Stimulated activated CD8-positive, alpha-beta memory T cell treated with anti-CD3 and anti-CD28 coated beads, Interleukin-2, amount 100 ng/mL, for 1 hour (primary cell): Measurements from ENCODE around the gene SPEF2.
"Not testable (repeated sequence)": the region's sequence is repeated elsewhere in the genome, so short reads cannot be mapped to it uniquely, and the experiment has no call there.

ENCODE experiments used
- DNase-seq, 2 donors: peaks; one replicate each; pipeline ENCODE4 v3.0.0-alpha.2; 2020; ENCODE audit warnings: low read depth in 2 of 2

SPEF2 gene

DNA sequence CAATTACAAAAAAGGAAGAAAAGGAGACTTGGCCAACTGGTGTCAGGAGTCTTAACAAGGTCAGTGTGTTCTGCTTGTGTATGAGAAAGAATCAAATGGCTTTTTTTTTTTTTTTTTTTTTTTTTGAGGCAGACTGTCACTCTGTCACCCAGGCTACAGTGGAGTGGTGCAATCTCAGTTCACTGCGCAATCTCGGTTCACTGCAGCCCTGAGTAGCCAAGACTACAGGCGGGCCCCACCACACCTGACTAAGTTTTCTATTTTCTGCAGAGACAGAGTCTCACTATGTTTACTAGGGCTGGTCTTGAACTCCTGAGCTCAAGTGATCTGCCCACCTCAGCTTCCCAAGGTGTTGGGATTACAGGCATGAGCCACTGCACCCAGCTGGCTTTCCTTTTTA is 236.0 kb downstream of the SPEF2 start:
- peak in 1 of 2 donors; percentile 36 for DNase-seq

DNA sequence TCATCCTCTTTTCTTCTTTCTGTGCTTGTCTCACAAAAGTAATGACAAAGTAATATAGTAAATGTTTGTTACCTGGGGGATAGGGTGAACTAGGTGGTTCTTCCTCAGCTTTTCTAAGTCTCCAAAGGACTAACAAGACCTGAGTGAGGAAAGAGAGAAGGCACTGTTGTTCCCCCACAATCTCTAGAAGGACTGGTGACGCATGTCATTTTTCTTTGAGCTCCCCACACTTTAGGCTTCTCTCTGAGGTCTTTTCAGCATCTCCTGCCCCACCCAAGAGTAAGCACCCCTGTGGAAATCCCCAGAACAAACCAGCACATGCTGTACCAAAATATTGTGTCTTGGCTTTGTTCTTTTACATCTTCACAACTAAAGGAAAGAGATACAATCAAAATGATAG is 236.6 kb downstream of the SPEF2 start:
- peak in 1 of 2 donors; percentile 45 for DNase-seq

DNA sequence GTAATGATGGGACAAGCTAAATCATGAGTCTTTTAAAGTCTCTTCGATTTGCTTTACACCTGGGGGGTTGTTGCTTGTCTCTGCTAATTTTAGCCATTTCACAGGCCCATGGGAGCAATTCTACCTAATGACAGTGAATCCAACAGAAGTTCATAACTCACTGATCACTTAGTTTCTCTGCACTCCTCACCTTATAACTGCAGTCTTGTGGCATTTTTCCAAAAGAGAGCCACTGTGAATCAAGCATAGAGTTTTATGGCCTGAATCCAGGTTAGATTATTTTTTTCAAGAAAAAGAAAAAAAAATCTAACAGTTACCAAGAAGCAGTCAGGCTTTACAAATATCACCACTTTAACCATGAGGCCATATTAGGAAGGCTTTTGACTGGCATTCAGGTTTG is 237.5 kb downstream of the SPEF2 start:
- DNase-seq, result no peak

DNA sequence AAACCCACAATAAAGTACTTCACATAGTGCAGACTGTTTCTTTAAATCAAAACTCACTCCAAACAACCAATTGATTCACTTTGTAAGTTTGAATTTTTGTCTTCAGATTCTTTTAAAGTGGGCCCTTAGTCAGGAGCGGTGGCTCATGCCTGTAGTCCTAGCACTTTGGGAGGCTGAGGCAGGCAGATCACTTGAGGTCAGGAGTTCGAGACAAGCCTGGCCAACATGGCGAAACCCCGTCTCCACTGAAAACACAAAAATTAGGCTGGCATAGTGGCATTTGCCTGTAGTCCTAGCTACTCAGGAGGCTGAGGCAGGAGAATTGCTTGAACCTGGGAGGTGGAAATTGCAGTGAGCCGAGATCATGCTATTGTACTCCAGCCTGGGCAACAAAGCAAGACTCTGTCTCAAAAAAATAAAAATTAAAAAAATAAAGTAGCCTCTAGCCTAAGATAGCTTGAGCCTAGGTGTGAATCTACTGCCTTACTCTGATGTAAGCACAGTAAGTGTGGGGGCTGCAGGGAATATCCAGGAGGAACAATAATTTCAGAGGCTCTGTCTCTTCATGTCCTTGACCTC is 238.6 kb downstream of the SPEF2 start:
- not testable (repeated sequence) for DNase-seq

GRCh38 chr5:35856765-35857351 is 239.2 kb downstream of the SPEF2 start, which contains the start of gene IL7R:
IL7R (plus strand) TSS chr5:35856891; CDS start chr5:35856978, 87 bp downstream.
- DNase-seq, result no peak

DNA sequence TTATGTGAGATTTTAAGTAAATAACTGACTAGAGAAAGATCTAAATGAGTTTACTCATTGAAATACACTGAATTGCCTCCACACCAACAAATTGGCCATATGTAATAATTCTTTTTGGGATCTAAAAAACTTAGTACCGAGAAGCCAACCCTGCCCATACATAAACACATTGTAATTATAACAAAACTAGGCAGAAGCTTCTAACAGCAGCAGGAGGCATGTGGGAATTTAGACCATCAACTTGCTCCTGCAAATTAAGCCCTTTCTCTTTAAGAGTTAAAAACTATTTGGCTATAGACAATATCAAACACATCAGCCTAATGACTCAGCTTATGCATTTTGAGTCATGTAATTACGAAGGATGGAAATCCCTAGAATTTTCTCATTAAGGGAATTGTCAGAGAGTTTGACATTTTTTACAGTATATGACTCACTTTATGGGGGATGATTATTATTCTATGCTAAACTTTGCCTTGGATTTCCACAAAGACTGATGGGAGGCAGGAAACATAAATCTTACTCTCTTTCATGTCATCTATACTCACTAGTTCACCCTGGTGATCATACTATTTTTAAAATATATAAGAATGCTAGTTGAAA is 240.0 kb downstream of the SPEF2 start:
- no peak for DNase-seq

DNA sequence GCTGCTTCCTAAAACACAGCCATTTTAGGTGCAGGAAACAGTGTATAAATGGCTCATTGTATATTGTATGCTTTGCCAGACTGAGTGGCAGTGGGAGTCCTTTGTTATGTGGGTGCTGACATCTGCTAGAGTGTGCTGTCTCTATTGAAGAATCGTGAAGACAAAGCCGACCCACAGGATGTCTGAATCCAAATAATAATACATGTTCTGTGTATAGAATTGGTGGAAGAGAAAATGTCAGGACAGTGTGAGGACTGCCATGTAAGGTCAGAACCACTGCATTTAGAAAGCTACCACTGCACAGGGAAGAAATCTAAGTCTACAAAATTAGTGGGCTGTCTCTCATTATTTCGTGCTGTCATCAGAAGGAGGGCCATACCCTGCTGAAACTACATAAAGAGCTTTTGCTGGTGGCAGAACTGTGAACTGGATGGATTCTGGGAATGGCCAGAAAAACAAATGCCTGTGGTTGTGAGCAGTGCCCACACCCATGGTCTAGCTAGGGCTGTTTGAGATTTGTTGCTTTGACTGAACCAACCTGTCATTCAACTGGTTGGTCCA is 241.5 kb downstream of the SPEF2 start:
- DNase-seq, result no peak

GRCh38 chr5:35860686-35861085 is 243.0 kb downstream of the SPEF2 start:
- DNase-seq, result no peak

DNA sequence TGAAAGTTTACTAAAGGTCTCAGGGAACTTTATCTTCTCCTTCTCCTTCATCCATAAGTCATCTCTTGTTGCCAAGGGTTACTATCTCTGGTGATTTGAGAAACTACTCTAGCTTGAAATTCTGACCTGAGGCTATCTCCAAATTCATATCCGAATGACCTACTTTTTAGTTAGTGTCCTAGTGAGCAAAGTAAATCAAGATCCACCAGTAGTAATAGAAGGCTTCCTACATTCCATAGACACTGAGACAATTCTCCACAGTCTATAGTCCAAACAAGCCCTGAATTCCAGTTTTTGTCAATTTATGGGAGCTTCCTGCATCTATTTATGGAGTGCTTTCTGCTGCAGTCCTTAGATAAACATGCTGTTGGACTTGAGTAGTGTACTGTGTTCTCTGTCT is 244.1 kb downstream of the SPEF2 start:
- DNase-seq, result no peak

- no peak for DNase-seq
Measured at GRCh38 chr5:35862126-35862525, 244.5 kb downstream of the SPEF2 start.

DNA sequence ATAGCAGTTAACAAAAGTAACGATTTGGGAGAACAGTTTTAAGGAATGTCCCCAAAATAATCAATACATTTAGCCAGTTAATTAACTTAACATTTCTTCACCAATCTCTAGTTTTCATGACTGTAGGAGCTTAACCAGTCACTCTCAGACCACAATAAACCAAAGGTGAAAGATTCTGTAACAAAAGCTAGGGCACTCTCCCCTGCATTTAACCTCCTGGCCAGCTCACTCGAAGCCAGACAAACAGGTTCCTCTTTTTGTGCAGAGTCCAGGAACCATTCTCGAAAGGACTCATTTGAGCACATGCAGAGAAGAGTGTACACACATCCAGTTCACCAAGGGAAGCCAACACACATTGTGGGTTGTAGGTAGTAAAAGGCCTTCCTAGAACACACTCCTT is 245.5 kb downstream of the SPEF2 start:
- no peak for DNase-seq
